Activated naive CD8-positive, alpha-beta T cell treated with anti-CD3 and anti-CD28 coated beads, Interleukin-2, amount 50 U/mL, for 24 hours (primary cell): ENCODE data around the gene EXPH5.

Experiments used
- ATAC-seq: fragments of 150-1000 bp; cut with Tn5 transposase; one replicate; pipeline ENCODE4 v1.10.0; 2021
- DNase-seq: peaks from one replicate; pipeline ENCODE4 v3.0.0; 2021
- H3K27ac Mint-ChIP-seq: one replicate; pipeline ENCODE4 v1.8.0; 2021; ENCODE audit warnings: mild to moderate bottlenecking, mixed read lengths
- H3K27me3 Mint-ChIP-seq: one replicate; pipeline ENCODE4 v1.8.0; 2021; ENCODE audit warnings: mixed read lengths
- H3K36me3 Mint-ChIP-seq: one replicate; pipeline ENCODE4 v1.8.0; 2021; ENCODE audit warnings: low read depth, mixed read lengths
- H3K4me1 Mint-ChIP-seq: one replicate; pipeline ENCODE4 v1.8.0; 2021; ENCODE audit warnings: mixed read lengths
- H3K4me3 Mint-ChIP-seq: one replicate; pipeline ENCODE4 v1.8.0; 2021; ENCODE audit warnings: mild to moderate bottlenecking, moderate library complexity, mixed read lengths
- H3K9me3 Mint-ChIP-seq: one replicate; pipeline ENCODE4 v1.8.0; 2021; ENCODE audit warnings: mixed read lengths

Gene EXPH5

GRCh38 chr11:108466405-108466804, 127.2 kb downstream of the EXPH5 start:
- H3K9me3 Mint-ChIP-seq = no peaks in the 10 kb centered on the region
- H3K27ac Mint-ChIP-seq = peak overlapping the region; percentile 99
- H3K4me1 Mint-ChIP-seq = peaks cover 13% of the 10 kb centered on the region
- H3K27me3 Mint-ChIP-seq = no peaks in the 10 kb centered on the region
- no peak for ATAC-seq
- peak overlapping the region; percentile 98 for H3K4me3 Mint-ChIP-seq
- peaks cover 3% of the 10 kb centered on the region for H3K36me3 Mint-ChIP-seq
- no peak for DNase-seq
